H9 (cell line): ENCODE results near the gene WAPL. TPM values are rescaled to one million over a fixed set of nuclear protein-coding genes. Genes with fewer than 3 reads are reported as not detected.

Experiments used
- DNase-seq: peaks from one replicate; pipeline ENCODE4 v3.0.0-alpha.2; 2017
- H2AFZ ChIP-seq: one replicate; pipeline ENCODE4 v1.6.1; 2013; ENCODE audit warnings: mild to moderate bottlenecking, low read length, control low read depth, moderate library complexity
- H2AK5ac ChIP-seq: 2 replicates; pipeline ENCODE4 v1.6.1; 2013; ENCODE audit warnings: low read length, control low read depth, mixed read lengths; ENCODE audit not compliant: insufficient read length
- H2BK120ac ChIP-seq: one replicate; pipeline ENCODE4 v1.6.1; 2013; ENCODE audit warnings: low read depth, mild to moderate bottlenecking, low read length, control low read depth, inconsistent platforms; ENCODE audit not compliant: poor library complexity, severe bottlenecking
- H2BK12ac ChIP-seq: 2 replicates; pipeline ENCODE4 v1.6.1; 2013; ENCODE audit warnings: low read length, control low read depth, mixed read lengths, low read depth; ENCODE audit not compliant: insufficient read length
- H2BK15ac ChIP-seq: 2 replicates; pipeline ENCODE4 v1.6.1; 2013; ENCODE audit warnings: low read depth, low read length, control low read depth
- H2BK20ac ChIP-seq: one replicate; pipeline ENCODE4 v1.6.1; 2013; ENCODE audit warnings: low read depth, mild to moderate bottlenecking, low read length, control low read depth, inconsistent platforms; ENCODE audit not compliant: poor library complexity, severe bottlenecking
- H2BK5ac ChIP-seq: 2 replicates; pipeline ENCODE4 v1.6.1; 2013; ENCODE audit warnings: low read length, control low read depth, mixed read lengths; ENCODE audit not compliant: insufficient read length
- H3K14ac ChIP-seq: 2 replicates; pipeline ENCODE4 v1.6.1; 2013; ENCODE audit warnings: low read length, control low read depth; ENCODE audit not compliant: insufficient read depth
- H3K18ac ChIP-seq: 2 replicates; pipeline ENCODE4 v1.6.1; 2013; ENCODE audit warnings: low read depth, mild to moderate bottlenecking, mixed read lengths, low read length, control low read depth; ENCODE audit not compliant: insufficient read length
- H3K23ac ChIP-seq: 2 replicates; pipeline ENCODE4 v1.6.1; 2013; ENCODE audit warnings: low read length, control low read depth, mixed read lengths, low read depth; ENCODE audit not compliant: insufficient read length
- H3K23me2 ChIP-seq: 2 replicates; pipeline ENCODE4 v1.6.1; 2013; ENCODE audit warnings: low read depth, mild to moderate bottlenecking, mixed read lengths, low read length, control low read depth; ENCODE audit not compliant: insufficient read length, poor library complexity, severe bottlenecking
- H3K27ac ChIP-seq: 2 replicates; pipeline ENCODE4 v1.5.1; 2013; ENCODE audit warnings: low read length, control low read depth, mixed read lengths, low read depth; ENCODE audit not compliant: insufficient read length
- H3K27me3 ChIP-seq: 2 replicates; pipeline ENCODE4 v1.6.1; 2013; ENCODE audit warnings: low read length, control low read depth, inconsistent platforms; ENCODE audit not compliant: insufficient read depth
- H3K4ac ChIP-seq: 2 replicates; pipeline ENCODE4 v1.6.1; 2013; ENCODE audit warnings: low read depth, mild to moderate bottlenecking, control low read depth, inconsistent platforms, low read length, moderate library complexity
- H3K4me1 ChIP-seq: 2 replicates; pipeline ENCODE4 v1.6.1; 2013; ENCODE audit warnings: low read length, control low read depth, inconsistent platforms; ENCODE audit not compliant: insufficient read depth
- H3K4me2 ChIP-seq: 2 replicates; pipeline ENCODE4 v1.6.1; 2013; ENCODE audit warnings: low read length, control low read depth, mixed read lengths; ENCODE audit not compliant: insufficient read length, insufficient read depth
- H3K56ac ChIP-seq: 2 replicates; pipeline ENCODE4 v1.6.1; 2013; ENCODE audit warnings: low read depth, mild to moderate bottlenecking, mixed read lengths, low read length, control low read depth; ENCODE audit not compliant: insufficient read length
- H3K79me1 ChIP-seq: 2 replicates; pipeline ENCODE4 v1.6.1; 2013; ENCODE audit warnings: low read depth, mild to moderate bottlenecking, moderate library complexity, low read length, control low read depth, inconsistent platforms; ENCODE audit not compliant: insufficient read depth, poor library complexity, severe bottlenecking
- H3K79me2 ChIP-seq: 2 replicates; pipeline ENCODE4 v1.6.1; 2013; ENCODE audit warnings: low read length, control low read depth, inconsistent platforms; ENCODE audit not compliant: insufficient read depth
- H3K9ac ChIP-seq: 2 replicates; pipeline ENCODE4 v1.6.1; 2013; ENCODE audit warnings: low read length, control low read depth, mixed read lengths; ENCODE audit not compliant: insufficient read length; ENCODE audit errors: extremely low read depth
- H3K9me3 ChIP-seq: one replicate; pipeline ENCODE4 v1.6.1; 2013; ENCODE audit warnings: low read depth, low read length, inconsistent platforms; ENCODE audit not compliant: control insufficient read depth
- H3T11ph ChIP-seq: one replicate; pipeline ENCODE4 v1.6.1; 2013; ENCODE audit warnings: mild to moderate bottlenecking, low read length, control low read depth, inconsistent platforms
- H4K20me1 ChIP-seq: one replicate; pipeline ENCODE4 v1.6.1; 2013; ENCODE audit not compliant: control insufficient read depth, insufficient read length, insufficient read depth
- H4K5ac ChIP-seq: 2 replicates; pipeline ENCODE4 v1.6.1; 2013; ENCODE audit warnings: low read depth, mild to moderate bottlenecking, mixed read lengths, low read length, control low read depth; ENCODE audit not compliant: insufficient read length
- H4K8ac ChIP-seq: replicated peaks from 2 replicates; pipeline ENCODE4 v1.6.1; 2013; ENCODE audit warnings: low read length, control low read depth, mixed read lengths, low read depth; ENCODE audit not compliant: insufficient read length
- H4K91ac ChIP-seq: 2 replicates; pipeline ENCODE4 v1.6.1; 2013; ENCODE audit warnings: low read depth, mild to moderate bottlenecking, moderate library complexity, mixed read lengths, low read length, control low read depth; ENCODE audit not compliant: insufficient read length
- H3K27ac Mint-ChIP-seq, 3 experiments: 2 replicates in 2 of 3; 3 replicates in 1 of 3; pipeline ENCODE4 v1.8.0; 2020 to 2021; ENCODE audit warnings: mixed read lengths in 3 of 3, mild to moderate bottlenecking in 1 of 3, moderate library complexity in 1 of 3
- H3K27me3 Mint-ChIP-seq: 2 replicates; pipeline ENCODE4 v1.8.0; 2021; ENCODE audit warnings: low read depth, mild to moderate bottlenecking, moderate library complexity, mixed read lengths
- H3K36me3 Mint-ChIP-seq, 3 experiments: 2 replicates in 2 of 3; 3 replicates in 1 of 3; pipeline ENCODE4 v1.8.0; 2020 to 2021; ENCODE audit warnings: low read depth in 3 of 3, mixed read lengths in 3 of 3; ENCODE audit not compliant: insufficient read depth in 1 of 3
- H3K4me1 Mint-ChIP-seq, 2 experiments: 2 replicates each; pipeline ENCODE4 v1.8.0; 2020; ENCODE audit warnings: mixed read lengths in 2 of 2
- H3K4me3 Mint-ChIP-seq, 2 experiments: 2 replicates in 1 of 2; 3 replicates in 1 of 2; pipeline ENCODE4 v1.8.0; 2020 to 2021; ENCODE audit warnings: mild to moderate bottlenecking in 2 of 2, mixed read lengths in 2 of 2, moderate library complexity in 1 of 2
- H3K9me3 Mint-ChIP-seq, 2 experiments: 2 replicates in 1 of 2; 3 replicates in 1 of 2; pipeline ENCODE4 v1.8.0; 2020; ENCODE audit warnings: mild to moderate bottlenecking in 2 of 2, mixed read lengths in 2 of 2, moderate library complexity in 1 of 2
- WGBS: extraction: QIAGEN DNeasy Blood & Tissue Kit; methylation state at CpG from one replicate; pipeline ENCODE4 v1.1.7; 2013; ENCODE audit warnings: missing lambda C conversion rate, low lambda C conversion rate, mixed read lengths; ENCODE audit not compliant: insufficient read length; ENCODE audit errors: extremely low coverage; 5-methylcytosine and 5-hydroxymethylcytosine counted together
- total RNA-seq: library from RNA; stranded (reverse); gene quantifications from 2 replicates; pipeline ENCODE4 v1.2.1, GENCODE V29; 2021
- TF ChIP-seq, protein P1 (sequence below): fragments of 200-600 bp; sonication (generic); conservative IDR thresholded peaks from 3 replicates; pipeline ENCODE4 v1.8.0; 2021; ENCODE audit warnings: antibody characterized with exemption, mild to moderate bottlenecking

The WAPL gene
- total RNA-seq, 1 experiment from 2014 or later: 61.4 TPM

DNA sequence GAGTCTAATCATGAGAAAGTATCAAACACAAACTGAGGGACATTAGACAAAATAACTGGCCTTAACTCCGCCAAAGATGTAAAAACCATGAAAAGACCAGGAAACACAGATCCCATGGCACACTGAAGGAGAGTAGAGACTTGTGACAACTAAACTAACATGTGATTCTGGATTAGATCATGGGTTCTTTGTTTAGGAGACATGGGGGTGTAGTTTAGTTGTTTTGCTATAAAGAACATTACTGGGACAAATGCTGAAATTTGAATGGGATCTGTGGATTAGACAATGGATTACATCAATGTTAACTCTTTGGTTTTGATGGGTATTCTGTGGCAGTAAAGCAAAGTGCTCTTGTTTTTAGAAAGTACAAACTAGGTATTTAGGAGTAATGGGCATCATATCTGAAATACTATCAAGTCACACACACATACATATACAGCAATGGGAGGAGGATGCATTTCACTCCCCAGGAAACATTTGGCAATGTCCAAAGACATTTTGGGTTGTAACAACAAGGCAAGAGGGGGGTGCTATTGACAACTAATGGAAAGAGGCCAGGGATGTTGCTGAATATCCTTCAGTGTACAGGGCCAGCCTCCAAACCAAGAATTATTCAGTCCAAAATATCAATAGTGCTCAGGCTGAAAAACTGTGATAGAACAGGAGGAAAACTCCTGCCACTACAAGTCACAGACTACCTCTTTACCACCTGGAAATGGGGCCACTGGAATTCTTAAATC, 32.4 kb downstream of the WAPL start:
- H3K14ac ChIP-seq: no peak overlapping the region
- Mint-ChIP-seq H3K4me1 (no peaks in the 10 kb centered on the region), H3K27me3 (no peaks in the 10 kb centered on the region), H3K36me3 (peaks cover 24 to 51% (median 40%) of the 10 kb centered on the region in 3 experiments), H3K9me3 (no peaks in the 10 kb centered on the region), H3K4me3 (no peak overlapping the region), H3K27ac (no peak overlapping the region)
- no peak overlapping the region for H4K91ac ChIP-seq
- TF ChIP-seq, protein P1, sequence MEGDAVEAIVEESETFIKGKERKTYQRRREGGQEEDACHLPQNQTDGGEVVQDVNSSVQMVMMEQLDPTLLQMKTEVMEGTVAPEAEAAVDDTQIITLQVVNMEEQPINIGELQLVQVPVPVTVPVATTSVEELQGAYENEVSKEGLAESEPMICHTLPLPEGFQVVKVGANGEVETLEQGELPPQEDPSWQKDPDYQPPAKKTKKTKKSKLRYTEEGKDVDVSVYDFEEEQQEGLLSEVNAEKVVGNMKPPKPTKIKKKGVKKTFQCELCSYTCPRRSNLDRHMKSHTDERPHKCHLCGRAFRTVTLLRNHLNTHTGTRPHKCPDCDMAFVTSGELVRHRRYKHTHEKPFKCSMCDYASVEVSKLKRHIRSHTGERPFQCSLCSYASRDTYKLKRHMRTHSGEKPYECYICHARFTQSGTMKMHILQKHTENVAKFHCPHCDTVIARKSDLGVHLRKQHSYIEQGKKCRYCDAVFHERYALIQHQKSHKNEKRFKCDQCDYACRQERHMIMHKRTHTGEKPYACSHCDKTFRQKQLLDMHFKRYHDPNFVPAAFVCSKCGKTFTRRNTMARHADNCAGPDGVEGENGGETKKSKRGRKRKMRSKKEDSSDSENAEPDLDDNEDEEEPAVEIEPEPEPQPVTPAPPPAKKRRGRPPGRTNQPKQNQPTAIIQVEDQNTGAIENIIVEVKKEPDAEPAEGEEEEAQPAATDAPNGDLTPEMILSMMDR: no peak
- H3T11ph ChIP-seq: no peak overlapping the region
- no peaks in the 10 kb centered on the region for H3K9me3 ChIP-seq
- no peak overlapping the region for H2BK12ac ChIP-seq
- H2BK20ac ChIP-seq: no peak overlapping the region
- no peaks in the 10 kb centered on the region for H4K20me1 ChIP-seq
- no peak overlapping the region for H2BK120ac ChIP-seq
- no peak overlapping the region for H2AFZ ChIP-seq
- no peak overlapping the region for H3K9ac ChIP-seq
- no peaks in the 10 kb centered on the region for H3K23me2 ChIP-seq
- H3K23ac ChIP-seq: no peak overlapping the region
- H3K79me2 ChIP-seq: peaks cover 1% of the 10 kb centered on the region
- H2BK5ac ChIP-seq: no peak overlapping the region
- no peaks in the 10 kb centered on the region for H3K27me3 ChIP-seq
- H3K4me2 ChIP-seq: no peak overlapping the region
- no peak overlapping the region for H3K56ac ChIP-seq
- peaks cover 3% of the 10 kb centered on the region for H3K79me1 ChIP-seq
- no peak overlapping the region for H4K8ac ChIP-seq
- WGBS: no CpG with 5 or more reads among the region's 1 CpG
- no peak overlapping the region for H2AK5ac ChIP-seq
- H3K4me1 ChIP-seq: no peaks in the 10 kb centered on the region
- no peak overlapping the region for H2BK15ac ChIP-seq
- no peak overlapping the region for H3K18ac ChIP-seq
- no peak overlapping the region for H3K27ac ChIP-seq
- H4K5ac ChIP-seq: no peak overlapping the region
- no peak for DNase-seq
- H3K4ac ChIP-seq: no peak overlapping the region
